Colon (tissue), 2 donors: ENCODE measurements around the gene PLET1.

Source experiments
- FAIRE-seq: peaks from 2 replicates; lab custom pipeline; 2012; peaks lifted over from hg19 to GRCh38; lab: Jason Lieb, UNC
- donor health status: control.
- donor health status: control.

PLET1 gene

DNA sequence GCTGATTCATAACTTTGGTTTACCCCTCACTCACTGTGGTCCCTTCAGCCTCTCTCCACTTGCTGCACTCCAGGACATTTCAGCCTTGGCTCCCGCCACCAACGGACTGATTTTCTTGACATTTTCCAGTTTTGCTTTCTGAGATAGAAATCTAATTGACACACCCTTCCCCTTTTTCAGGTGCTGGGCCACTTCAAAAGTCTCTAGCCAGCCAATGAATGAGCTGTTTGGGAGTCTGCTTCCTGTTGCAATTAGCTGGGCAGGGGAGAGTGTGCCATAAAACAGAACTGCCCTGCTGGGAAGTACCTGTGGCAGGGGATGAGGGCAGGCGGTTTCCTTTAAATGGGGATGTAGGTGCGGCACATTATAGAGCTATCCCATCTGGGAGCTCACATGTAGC, 21.1 kb upstream of the PLET1 start:
- FAIRE-seq, result no peak

DNA sequence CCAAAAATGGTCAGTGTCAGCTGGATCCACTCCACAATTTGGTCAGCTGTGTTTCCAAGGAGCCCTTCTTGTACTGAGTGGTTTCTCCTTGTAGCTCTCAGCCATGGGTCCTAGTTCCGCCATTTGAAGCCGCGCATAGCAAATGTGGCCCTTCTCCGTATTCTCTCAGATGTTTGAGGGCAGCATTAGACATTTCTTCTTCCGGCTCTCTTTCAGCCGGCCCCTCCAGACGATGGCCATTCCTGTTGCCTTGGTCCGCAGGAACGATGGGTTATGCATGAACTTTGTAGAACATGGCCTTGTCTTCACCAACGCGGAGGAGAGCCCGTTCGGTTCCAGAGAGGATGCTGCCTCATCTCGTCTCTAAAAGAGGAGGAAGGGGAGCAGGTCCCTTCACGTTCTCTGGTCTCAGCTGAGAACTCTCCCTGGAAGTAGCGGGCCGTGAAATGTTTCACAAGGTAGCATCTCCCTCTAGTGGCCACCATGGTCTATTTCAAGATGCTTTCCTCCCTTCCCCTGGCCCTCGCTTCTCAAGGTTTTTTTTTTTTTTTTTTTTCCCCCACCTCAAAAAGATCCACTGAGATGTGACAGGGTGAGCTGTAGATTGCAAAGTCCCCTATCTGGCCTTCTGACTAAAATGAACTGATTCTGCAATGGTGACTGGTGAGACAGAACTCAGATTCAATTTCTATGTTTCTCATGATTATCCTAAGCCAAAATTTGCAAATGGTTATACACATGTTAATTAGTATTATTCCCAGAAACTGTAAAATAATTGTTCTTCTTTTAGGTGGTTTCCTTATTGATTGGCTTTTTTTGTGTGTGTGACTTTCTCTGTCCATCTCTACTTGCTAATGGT, 19.8 kb upstream of the PLET1 start:
- FAIRE-seq, result no peak

DNA sequence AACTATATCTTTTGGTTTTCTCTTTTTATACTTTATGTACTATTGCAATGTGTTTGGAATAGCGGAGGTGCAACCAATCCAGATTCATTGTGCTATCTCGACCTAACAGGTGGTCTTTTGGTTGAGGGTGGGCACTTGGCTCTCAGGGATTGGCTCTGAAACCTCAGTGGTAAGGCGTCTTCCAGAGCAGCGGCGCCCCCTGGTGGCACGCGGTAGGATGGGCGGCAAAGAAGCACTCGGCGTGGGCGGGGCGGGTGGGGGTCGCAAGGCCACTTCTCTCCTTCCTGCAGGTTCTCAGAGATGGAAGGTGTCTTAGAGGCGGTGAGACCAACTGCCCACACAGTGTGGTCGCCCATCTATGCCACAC, 19.2 kb upstream of the PLET1 start:
- FAIRE-seq, result no peak

DNA sequence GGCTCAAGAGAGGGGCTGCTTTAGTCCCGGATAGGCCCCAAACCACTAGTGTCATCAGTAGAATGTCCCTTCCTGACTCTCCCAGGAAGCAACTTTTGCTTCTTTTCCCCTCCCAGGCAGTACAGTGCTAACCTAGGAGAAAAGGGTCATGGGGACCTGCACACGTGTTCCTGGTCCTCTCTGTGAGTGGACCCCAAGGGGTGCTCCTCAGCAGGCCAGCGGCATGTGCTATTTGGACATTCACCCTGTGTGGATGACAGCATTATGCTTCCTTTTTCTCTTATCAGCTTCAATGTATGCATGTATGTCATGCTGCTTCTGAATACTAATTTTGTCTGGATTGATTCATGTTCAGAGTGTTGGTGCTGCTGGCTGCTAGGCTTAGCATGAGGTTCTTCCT, 18.1 kb upstream of the PLET1 start:
- FAIRE-seq, result no peak

DNA sequence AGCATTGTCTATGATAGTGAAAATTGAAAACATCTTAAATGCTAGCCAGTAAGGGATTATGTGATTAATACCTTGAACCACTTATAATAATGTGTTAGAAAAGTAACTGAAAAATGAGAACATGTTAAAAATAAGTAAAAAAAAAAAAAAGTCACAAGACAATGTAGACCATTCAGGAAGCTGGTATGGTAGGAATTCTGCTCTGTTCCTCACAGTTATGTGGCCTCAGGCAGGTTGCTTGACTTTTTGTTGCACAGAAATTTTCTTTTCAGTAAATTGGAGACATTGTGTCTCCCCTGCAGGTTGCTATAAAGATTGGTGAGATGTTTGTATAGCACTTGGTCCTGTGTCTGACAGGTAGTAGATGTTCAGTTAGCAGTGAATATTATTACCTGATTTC, 17.3 kb upstream of the PLET1 start:
- no peak for FAIRE-seq

DNA sequence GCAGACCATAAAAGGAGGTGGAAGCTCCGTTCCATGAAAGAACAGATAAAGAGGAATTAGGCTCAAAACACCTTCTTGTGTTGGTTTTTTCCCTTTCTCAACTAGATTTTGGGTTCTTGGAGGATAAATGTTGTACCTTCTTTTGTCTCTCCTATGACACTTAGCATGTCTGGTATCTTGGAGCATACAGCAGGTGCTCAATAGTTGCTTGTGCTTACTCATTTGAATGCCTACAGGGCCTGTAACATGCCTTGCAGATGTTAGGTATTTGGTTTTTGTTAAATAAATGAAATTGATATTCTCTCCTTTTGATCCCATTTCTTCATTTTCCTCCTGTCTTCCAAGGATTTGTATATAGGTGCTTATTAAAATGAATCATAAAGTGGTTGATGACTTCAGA, 16.4 kb upstream of the PLET1 start:
- no peak for FAIRE-seq

DNA sequence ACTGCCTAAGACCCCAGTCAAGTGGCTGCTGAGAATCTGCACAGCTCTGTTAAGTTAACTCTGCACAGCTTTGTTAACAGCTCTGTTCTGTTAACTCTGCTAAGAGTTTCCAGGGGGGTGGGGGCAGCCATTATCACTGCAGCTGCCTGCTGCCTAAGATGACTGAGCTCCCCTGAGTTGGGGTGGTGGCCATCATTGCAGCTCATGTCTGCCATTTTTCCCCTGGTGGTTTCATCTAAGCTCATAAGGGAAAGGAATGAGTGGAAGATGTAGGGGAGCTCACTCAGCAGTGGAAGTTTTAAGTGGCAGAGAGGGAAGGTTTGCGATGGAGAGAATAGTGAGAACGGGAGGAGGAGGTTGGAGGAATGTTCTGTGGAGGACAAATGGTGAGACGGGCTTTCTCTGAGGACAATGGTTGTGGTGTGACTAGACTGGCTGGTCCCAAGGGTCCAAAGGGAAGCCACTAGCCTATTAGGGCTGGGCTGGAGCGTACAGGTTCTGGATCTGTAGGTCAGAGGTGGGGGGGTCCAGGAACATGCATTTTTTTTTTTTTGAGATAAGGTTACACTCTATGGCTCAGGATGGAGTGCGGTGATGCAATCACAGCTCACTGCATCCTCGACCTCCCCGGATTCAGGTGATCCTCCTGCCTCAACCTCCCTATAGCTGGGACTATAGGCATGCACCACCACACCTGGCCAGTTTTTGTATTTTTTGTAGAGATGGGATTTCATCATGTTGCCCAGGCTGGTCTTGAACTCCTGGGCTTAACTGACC, 13.5 kb upstream of the PLET1 start:
- no peak for FAIRE-seq

DNA sequence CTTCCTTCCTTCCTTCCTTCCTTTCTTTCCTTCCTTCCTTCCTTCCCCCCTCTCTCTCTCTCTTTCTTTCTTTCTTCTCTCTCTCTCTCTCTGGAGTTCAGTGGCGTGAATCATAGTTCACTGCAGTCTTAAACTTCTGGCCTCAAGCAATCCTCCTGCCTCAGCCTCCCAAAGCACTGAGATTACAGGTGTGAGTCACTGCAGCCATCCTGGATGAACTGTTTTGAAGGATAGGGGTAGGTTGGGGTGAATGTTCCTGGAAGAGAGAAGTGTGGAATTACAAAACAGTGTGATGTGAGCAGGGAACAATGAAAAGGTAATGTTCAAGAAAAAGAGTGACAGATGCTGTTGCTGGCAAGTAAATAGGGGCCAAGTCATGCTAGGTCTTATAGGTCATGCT, 12.4 kb upstream of the PLET1 start:
- no peak for FAIRE-seq

DNA sequence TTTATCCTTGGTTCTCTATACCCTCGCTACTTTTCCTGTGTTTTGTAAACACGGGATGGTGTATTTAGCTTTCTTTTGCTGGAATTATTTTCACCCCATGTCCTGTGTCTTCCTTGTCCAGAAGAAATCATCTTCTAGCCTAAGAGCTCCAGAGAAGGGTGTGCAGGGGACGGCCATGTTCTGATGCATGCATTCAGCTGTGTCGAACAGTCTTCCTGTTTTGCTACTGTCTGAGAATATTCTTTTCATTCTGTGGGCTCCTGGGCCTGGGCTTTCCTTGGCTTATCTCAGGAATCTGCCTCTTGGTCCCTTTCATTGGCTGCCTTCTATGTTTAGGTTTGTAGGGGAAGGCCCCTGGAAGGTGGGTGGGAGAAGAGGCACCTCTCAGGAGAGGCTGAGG, 10.6 kb upstream of the PLET1 start:
- FAIRE-seq, result no peak

DNA sequence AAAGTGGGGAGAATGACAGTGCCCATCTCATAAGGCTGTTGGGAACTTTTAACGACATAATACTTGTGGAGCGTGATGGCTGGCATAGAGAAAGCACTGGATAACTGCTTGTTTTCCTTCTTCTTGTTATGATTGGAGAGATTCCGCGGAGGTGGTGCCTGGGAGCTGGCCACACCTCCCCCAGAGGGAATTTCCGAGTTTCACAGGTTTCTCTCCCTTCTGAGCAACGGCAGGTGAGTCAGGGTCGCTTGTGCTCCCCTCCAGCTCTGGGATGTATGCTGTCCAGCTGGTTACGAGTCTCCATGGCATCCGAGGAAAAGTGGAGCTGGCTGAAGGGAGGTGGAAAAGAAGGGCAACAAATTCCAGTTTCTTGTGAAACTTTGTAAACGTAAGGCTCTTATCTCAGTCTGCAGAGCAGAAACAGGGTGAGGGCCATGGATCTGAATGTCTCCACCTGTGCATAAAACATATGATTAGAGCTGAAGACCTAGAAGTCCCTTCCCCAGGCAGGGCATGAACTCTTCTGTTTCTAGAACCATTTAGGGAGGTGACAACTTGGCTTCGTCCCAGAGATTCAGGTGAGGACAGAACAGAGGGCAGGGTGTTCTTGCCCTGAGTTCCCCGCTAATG, 10.0 kb upstream of the PLET1 start:
- FAIRE-seq, result no peak

DNA sequence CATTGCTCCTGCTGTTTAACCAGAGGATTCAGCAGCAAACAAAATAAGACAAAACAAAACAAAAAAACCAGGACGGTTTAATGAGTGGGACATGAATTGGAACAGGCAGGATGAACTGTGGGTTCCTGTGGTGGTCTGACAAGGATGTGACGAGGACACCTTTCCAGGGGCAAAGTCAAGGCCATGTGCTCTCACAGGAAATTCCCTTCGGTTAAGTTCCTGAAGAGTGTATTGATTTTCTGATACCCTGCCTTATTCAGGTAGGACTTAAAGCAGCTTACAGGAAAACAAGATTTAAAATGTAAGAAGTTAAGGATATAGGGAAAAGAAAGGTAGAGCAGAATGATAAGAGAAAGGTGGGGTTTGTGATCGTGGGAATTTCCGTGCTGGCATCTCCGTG, 8.5 kb upstream of the PLET1 start:
- FAIRE-seq, result no peak

DNA sequence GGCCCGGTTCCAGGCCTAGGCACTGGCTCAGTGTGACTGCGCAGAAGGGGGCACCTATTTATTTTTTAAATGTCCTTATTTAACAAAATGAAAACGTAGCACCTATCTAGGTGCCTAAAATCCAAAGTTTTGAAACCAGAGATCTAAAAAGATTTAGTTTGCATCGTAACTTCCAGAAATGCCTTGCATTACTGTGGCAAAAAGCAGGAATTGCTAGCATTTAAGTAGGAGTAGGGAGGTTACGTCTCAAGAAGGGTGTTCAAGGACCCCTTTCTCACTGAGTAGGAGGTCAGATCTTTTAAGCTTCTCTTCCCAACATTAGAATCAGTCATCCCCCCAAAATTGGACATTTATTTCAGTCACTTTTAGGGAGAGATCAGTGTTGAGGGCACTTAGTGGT, 7.7 kb upstream of the PLET1 start:
- FAIRE-seq, result no peak

DNA sequence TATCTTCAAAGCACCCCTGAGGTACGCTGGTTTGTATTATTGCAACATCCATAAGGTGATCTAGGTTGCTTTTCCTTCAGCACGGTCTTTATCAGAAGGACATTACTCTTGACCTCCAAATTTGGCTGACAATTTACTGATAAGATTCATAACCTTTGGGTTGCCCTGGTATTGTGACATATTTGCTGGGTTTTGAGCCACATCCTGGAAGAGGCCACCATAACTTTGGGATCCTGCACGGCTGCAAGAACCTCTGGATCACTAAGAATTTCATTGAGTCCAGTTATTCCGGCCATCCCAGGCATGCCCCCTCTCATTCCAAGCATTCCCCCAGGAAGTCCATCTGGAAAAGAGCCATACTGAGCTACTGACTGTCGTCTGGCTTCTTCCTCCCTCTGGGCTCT, 6.5 kb upstream of the PLET1 start:
- FAIRE-seq, result no peak

DNA sequence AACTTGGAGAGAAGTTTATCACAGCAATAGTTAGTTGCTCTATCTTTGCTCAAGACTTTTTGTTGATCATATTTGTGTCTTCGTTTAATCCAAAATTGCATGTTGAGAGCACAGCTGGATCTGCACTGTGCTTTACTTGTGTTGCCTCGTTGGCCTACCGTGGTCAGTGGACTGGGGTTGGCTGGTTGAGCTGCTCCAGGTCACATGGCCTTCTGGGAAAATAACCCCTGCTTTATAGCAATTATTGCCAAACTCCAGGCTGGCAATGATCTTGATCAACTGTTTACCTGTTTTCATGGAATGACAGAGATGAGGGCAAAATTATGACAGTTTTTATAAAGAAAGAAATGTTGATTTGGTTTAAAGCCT, 5.7 kb upstream of the PLET1 start:
- no peak for FAIRE-seq

DNA sequence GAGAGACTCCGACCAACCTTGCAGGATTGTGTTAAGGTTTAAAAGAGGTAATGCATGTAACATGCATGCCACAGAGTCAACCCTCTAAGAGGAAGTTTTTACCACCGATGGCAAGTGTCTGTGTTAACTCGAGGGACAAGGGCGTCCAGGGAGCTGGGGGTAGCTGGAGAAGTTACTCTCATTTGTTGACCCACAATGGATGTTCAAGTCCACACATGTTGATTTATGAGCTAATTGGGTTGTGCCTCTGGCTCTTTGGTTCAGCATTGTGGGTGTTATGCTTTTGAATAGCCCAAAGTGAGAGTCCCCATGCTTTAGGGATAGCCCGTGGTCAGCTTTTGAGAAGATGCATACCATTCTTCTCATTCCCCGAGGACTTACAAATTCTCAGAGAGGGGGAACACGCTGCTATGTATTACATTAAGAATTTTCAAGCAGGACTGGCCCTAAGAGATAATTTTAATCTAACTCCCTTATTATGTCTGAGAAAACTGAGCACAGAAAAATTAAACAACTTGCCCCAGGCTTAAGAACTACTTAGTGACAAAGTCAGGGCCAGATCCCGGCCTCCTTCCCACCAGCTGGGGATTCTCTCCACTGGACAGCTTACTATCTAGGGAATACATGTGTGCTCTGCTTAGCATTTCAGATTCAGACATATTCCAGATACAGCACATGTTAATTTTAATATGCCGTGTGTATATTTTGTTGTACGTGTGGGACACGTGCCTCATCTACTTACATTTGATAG, 5.2 kb upstream of the PLET1 start:
- no peak for FAIRE-seq

DNA sequence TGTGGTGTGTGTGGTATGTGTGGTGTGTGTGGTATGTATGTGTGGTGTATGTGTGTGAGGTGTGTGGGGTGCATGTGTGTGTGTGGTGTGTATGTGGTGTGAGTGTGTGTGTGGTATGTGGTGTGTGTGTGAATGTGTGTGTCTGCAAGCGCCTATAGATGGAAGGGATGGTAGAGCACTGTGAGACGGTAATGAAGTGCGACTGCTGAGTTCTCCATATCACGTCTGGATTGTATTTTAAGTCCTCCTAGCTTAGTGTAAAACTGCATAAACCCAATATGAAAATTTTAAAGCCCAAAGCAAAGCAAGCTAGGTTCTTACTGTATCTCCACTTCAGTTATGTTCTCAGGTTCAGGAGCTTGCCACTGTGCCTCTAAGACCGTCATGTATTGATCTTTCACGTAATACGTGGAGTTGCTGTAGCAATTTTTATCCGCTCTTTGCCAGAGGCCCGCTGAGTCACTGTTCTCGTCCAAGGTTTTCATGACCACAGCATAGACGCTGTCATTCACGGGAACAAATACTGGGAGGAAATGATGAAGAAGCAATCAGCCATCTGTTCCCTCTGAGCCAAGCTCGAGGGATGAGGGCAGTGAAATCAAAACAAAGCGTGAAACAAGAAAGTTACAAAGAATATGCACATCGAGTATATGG, 5.5 kb downstream of the PLET1 start:
- FAIRE-seq, result no peak

DNA sequence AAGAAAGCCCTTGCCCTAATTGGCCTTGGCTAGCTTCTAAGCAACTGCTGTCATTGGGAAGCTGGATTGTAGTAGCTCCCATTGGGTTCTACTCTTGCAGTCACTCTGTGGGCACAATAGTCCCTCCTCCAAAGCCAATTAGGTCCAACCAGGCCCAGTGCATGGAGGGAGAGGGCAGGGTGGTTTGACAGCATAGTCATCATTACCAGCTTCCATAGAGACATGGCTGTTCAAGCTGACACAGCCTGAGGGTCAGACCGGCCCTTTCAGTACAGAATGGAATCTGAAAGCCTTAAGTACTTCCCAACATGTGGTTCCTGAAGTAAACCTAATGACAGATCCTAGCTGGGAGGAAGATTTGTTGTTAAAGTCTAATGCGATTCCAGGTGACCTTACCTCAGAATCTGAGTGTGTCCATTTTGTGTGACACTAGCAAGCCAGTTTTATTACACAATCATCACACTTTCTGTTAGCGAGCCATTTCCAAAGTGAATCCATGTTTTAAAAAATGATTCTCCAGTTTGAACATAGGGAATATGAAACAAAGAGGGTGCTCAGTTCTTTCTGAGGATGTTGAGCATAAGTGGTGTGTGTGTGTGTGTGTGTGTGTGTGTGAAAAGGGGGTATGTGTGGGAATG, 6.9 kb downstream of the PLET1 start:
- no peak for FAIRE-seq

DNA sequence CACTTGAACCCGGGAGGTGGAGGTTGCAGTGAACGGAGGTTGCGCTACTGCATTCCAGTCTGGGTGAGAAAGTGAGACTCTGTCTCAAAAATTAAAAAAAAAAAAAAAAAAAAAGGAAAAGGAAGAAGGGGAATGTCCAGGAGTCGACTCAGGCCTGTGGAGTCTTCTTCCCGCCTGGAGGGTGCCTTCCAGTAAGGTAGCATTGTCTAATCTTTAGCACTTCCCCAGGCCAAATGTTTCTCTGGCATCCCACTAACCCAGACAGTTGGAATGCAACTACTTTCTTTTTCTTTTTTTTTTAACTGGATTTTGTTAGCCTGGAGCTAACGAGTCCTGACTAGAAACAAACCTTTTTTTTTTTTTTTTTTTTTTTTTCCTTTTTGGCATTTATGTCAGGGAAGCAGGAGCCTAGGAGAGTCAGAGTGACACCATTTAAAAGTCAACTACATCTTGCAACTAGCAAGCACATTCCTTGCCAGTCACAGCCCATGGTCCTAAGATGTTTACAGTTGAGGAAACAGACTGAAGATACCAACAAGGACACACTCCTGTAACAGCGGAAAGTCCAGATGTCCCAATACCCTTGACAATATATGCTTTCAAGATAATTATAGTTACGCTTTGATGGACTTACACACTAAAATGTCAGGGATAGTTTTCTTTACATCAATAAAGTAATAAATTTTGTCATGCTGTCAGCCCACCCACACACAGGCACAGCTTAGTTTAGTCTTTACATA, 10.6 kb downstream of the PLET1 start:
- no peak for FAIRE-seq

DNA sequence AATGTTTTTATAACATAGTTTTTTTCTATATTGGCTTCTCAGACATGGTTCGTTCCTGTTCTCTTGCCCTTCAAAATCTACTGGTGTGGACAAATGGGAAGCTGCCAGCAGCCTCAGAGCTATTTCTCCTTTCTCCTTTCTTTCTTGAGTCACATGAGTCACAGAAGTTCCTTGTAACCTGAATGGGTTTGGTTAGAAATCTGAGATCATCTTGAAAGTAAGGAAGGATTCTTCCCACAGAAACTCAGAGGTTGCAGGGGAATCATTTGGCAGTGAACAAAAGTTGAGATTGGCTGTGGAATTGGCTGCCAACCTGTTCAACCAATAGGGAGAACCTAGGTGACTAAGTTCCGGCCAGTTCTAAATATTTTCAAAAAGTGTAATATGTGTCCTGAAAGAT, 12.5 kb downstream of the PLET1 start:
- FAIRE-seq, result no peak

DNA sequence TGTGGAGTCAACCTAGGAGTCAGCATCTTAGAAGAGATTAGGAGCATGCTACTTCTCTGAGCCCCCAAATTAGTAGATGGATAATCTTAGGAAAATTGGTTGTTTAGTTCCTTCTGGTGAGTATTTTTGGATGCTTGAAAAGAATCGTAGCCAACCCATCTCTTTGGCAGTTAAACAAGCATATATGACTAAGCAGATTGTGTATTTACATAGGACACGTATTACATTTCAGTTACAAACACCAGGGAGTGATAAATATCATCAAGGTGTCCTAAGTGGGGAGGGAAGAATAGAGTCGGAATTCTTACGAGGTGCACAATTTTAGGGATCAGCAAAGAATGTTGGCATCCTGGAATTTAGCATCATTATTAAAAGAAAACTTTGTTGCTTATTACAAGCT, 13.5 kb downstream of the PLET1 start:
- no peak for FAIRE-seq

DNA sequence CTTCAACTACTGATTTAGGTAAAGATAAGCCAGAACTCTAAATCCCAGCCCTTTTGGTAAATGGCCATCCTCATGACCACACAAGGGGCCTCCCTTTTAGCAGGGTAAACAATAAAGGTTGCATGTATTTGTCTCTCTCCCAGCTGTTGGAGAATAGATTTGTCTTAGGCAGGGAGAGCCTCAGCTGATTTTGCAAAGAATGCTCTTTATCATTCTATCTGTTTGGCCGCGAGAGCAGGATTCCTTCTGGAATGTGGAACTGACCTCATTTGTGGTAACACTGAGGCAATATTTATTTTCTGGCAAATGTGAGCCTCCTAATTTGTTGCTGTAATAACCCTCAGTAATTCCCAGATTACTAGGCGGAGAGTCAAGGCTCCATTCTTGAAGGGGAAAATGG, 19.2 kb downstream of the PLET1 start:
- no peak for FAIRE-seq
